HG03025 (cell line): ENCODE results near the gene TMEM139.

ENCODE experiments used
- ATAC-seq: cut with Tn5 transposase; IDR thresholded peaks from one replicate; pipeline ENCODE4 v1.9.1; 2021; ENCODE audit warnings: mild to moderate bottlenecking, moderate library complexity; ENCODE audit not compliant: unreplicated experiment, low FRiP score

Gene TMEM139

GRCh38 chr7:143284591-143285469 lies at the start of gene TMEM139:
TMEM139 (plus strand) TSS chr7:143284958; CDS start chr7:143285958, 1,000 bp downstream.
- ATAC-seq: no peak

GRCh38 chr7:143235561-143235960 lies 49.2 kb upstream of the TMEM139 start:
- ATAC-seq: no peak

GRCh38 chr7:143236408-143236990 lies 48.3 kb upstream of the TMEM139 start:
- ATAC-seq: no peak

- ATAC-seq: no peak
Measured at GRCh38 chr7:143237366-143237765, 47.4 kb upstream of the TMEM139 start.

GRCh38 chr7:143238289-143238980 lies 46.3 kb upstream of the TMEM139 start:
- no peak for ATAC-seq

- no peak for ATAC-seq
Measured at GRCh38 chr7:143239813-143240212, 44.9 kb upstream of the TMEM139 start.

- peak; percentile 75 for ATAC-seq
Measured at GRCh38 chr7:143240291-143241168, 44.2 kb upstream of the TMEM139 start.

- ATAC-seq: no peak
Measured at GRCh38 chr7:143242306-143242705, 42.5 kb upstream of the TMEM139 start.

- no peak for ATAC-seq
Measured at GRCh38 chr7:143243111-143243510, 41.6 kb upstream of the TMEM139 start.

GRCh38 chr7:143243614-143244013 lies 41.1 kb upstream of the TMEM139 start:
- ATAC-seq: no peak

GRCh38 chr7:143244321-143244720 lies 40.4 kb upstream of the TMEM139 start:
- ATAC-seq: no peak

- ATAC-seq: no peak
Measured at GRCh38 chr7:143245123-143245522, 39.6 kb upstream of the TMEM139 start.

GRCh38 chr7:143247372-143247771 lies 37.4 kb upstream of the TMEM139 start:
- ATAC-seq: no peak

- no peak for ATAC-seq
Measured at GRCh38 chr7:143248761-143249354, 35.9 kb upstream of the TMEM139 start.

- ATAC-seq: no peak
Measured at GRCh38 chr7:143250199-143250598, 34.6 kb upstream of the TMEM139 start.

- no peak for ATAC-seq
Measured at GRCh38 chr7:143250822-143251221, 33.9 kb upstream of the TMEM139 start.

GRCh38 chr7:143252006-143252405 lies 32.8 kb upstream of the TMEM139 start:
- no peak for ATAC-seq

- ATAC-seq: no peak
Measured at GRCh38 chr7:143255564-143255963, 29.2 kb upstream of the TMEM139 start.

GRCh38 chr7:143256325-143256724 lies 28.4 kb upstream of the TMEM139 start:
- no peak for ATAC-seq

- ATAC-seq: peak; percentile 82
Measured at GRCh38 chr7:143256932-143257331, 27.8 kb upstream of the TMEM139 start.
